Measurements from ENCODE around the gene RAD51AP2. TPM values are rescaled to one million over a fixed set of nuclear protein-coding genes. Genes with fewer than 3 reads are reported as not detected.
A peak's percentile ranks its signal among the peaks of the same experiment; 100 is the strongest.

Gene RAD51AP2
- total and polyA plus RNA-seq, 10 of the 15 experiments (the other 5 are each of a cell fraction or from before 2014, with no cell fraction given), result under 0.01 to 0.02 TPM; not detected in 8

GRCh38 chr2:17476830-17477229, 41.4 kb downstream of the RAD51AP2 start:
- Histone ChIP-seq H2AFZ (ENCODE audit: control insufficient read depth, low read depth, low read length) (no peak overlapping the region), H3K4me2 (ENCODE audit: control insufficient read depth, insufficient read depth) (no peak overlapping the region), H3K36me3 (ENCODE audit: control insufficient read depth in 2 of 2, insufficient read depth in 2 of 2, low read length in 1 of 2) (no peaks in the 10 kb centered on the region), H3K79me2 (ENCODE audit: control insufficient read depth, insufficient read depth, low read length) (no peaks in the 10 kb centered on the region), H3K27ac (ENCODE audit: control insufficient read depth, insufficient read depth) (no peak overlapping the region), H3K9me3 (replicated peaks; ENCODE audit: control insufficient read depth, insufficient read depth, low read length) (no peaks in the 10 kb centered on the region), H3K4me3 (no peak overlapping the region), H4K20me1 (ENCODE audit: control insufficient read depth, insufficient read depth) (no peaks in the 10 kb centered on the region), H3K9ac (ENCODE audit: control insufficient read depth, insufficient read depth, low read length) (no peak overlapping the region), H3K4me1 (ENCODE audit: control insufficient read depth, insufficient read depth, low read length) (no peaks in the 10 kb centered on the region), H3K27me3 (replicated peaks in 1 of 2; ENCODE audit: control insufficient read depth in 2 of 2, insufficient read depth in 2 of 2, low read length in 1 of 2) (no peaks in the 10 kb centered on the region; a peak in 1 of 4 replicates)
- POLR2A ChIA-PET, result no interaction called here
- no peak for TF ChIP-seq RUNX3 (IDR thresholded peaks at IDR 0.05; ENCODE audit: low read length)
- TF ChIP-seq IRF5 (IDR thresholded peaks at IDR 0.05; ENCODE audit: borderline replicate concordance), result no peak
- no peak for TF ChIP-seq CEBPB (IDR thresholded peaks at IDR 0.05; ENCODE audit: borderline replicate concordance in 1 of 2, low read depth in 2 of 2, low read length in 2 of 2)
- SMC1A ChIA-PET (ENCODE audit: uncharacterized antibody, unreplicated experiment), result no interaction called here
- DNase-seq (ENCODE audit: low read depth, low spot score) (no peak), FAIRE-seq (no peak), ATAC-seq (no peak)
- WGBS (ENCODE audit: insufficient coverage, insufficient replicate concordance, low lambda C conversion rate, missing lambda C conversion rate), result 16% methylated on average over 2 of the region's 2 CpGs
- intact Hi-C loops (cut with micrococcal nuclease; ENCODE audit: unreplicated experiment), result loop anchor here (5.0 kb wide), 1 partner anchor 95 kb away; no protein-coding TSS in a partner anchor
- RAD21 ChIA-PET (ENCODE audit: unreplicated experiment), result no interaction called here
- no TSS peak for BruUV-seq (replicated peaks)
- in situ Hi-C loops (cut with MboI), result loop anchor here (5.0 kb wide), 1 partner anchor 190 kb away; no protein-coding TSS in a partner anchor
- CTCF ChIA-PET, result no interaction called here

DNA sequence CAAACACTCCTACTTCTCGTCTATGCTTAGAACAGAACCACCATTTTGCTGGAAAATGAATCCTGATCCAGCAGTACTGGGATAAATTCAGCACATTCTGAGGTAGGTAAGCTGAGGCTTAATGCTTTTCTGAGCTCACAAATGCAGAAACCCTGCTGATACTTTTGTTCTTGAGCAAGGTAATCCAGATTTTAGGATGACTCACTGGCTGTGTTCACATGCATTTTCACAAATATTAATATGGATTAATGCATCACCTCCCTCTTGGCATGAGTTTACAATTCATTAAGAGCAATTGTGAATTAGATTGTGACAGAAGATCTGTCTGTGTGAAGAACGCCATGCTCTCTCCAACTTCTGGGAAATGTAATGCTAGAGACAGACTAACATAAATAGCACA, 42.2 kb downstream of the RAD51AP2 start:
- no peak overlapping the region for H3K27ac ChIP-seq (ENCODE audit: control insufficient read depth, insufficient read depth)
- in situ Hi-C loops (cut with MboI), result loop anchor here (5.0 kb wide), 1 partner anchor 191 kb away; no protein-coding TSS in a partner anchor
- no peaks in the 10 kb centered on the region; a peak in 1 of 4 replicates for H3K27me3 ChIP-seq (replicated peaks in 1 of 2; ENCODE audit: control insufficient read depth in 2 of 2, insufficient read depth in 2 of 2, low read length in 1 of 2)
- no peaks in the 10 kb centered on the region for H3K9me3 ChIP-seq (replicated peaks; ENCODE audit: control insufficient read depth, insufficient read depth, low read length)
- SMC1A ChIA-PET (ENCODE audit: uncharacterized antibody, unreplicated experiment), result no interaction called here
- CTCF ChIA-PET, result no interaction called here
- RAD21 ChIA-PET (ENCODE audit: unreplicated experiment), result no interaction called here
- BruUV-seq (replicated peaks), result no TSS peak
- ATAC-seq, result no peak
- DNase-seq (ENCODE audit: low read depth, low spot score), result no peak
- 16% methylated on average over 2 of the region's 2 CpGs for WGBS (ENCODE audit: insufficient coverage, insufficient replicate concordance, low lambda C conversion rate, missing lambda C conversion rate)
- no peaks in the 10 kb centered on the region for H3K4me1 ChIP-seq (ENCODE audit: control insufficient read depth, insufficient read depth, low read length)
- no peak overlapping the region for H3K4me3 ChIP-seq
- intact Hi-C loops (cut with micrococcal nuclease; ENCODE audit: unreplicated experiment), result loop anchor here (5.0 kb wide), 1 partner anchor 96 kb away; no protein-coding TSS in a partner anchor
- H2AFZ ChIP-seq (ENCODE audit: control insufficient read depth, low read depth, low read length), result no peak overlapping the region
- no peaks in the 10 kb centered on the region for H4K20me1 ChIP-seq (ENCODE audit: control insufficient read depth, insufficient read depth)
- POLR2A ChIA-PET, result no interaction called here
- no peak overlapping the region for H3K9ac ChIP-seq (ENCODE audit: control insufficient read depth, insufficient read depth, low read length)
- no peak overlapping the region for H3K4me2 ChIP-seq (ENCODE audit: control insufficient read depth, insufficient read depth)
- H3K36me3 ChIP-seq (ENCODE audit: control insufficient read depth in 2 of 2, insufficient read depth in 2 of 2, low read length in 1 of 2), result no peaks in the 10 kb centered on the region
- peak; percentile 31 for FAIRE-seq
- no peaks in the 10 kb centered on the region for H3K79me2 ChIP-seq (ENCODE audit: control insufficient read depth, insufficient read depth, low read length)
- TF ChIP-seq NFYB (IDR thresholded peaks at IDR 0.05; ENCODE audit: insufficient read depth, low read depth, low read length) (no peak), ESRRA (IDR thresholded peaks at IDR 0.05; ENCODE audit: low read length) (no peak), CBX3 (IDR thresholded peaks at IDR 0.05; ENCODE audit: borderline replicate concordance, low read depth) (no peak), ZBED1 (IDR thresholded peaks at IDR 0.05; ENCODE audit: borderline replicate concordance) (no peak), IKZF2 (IDR thresholded peaks at IDR 0.05) (no peak), MEF2B (IDR thresholded peaks at IDR 0.05; ENCODE audit: partially characterized antibody, poor library complexity, severe bottlenecking) (no peak), SRF (IDR thresholded peaks at IDR 0.05; ENCODE audit: low read depth in 2 of 2, low read length in 2 of 2) (no peak), RFX5 (IDR thresholded peaks at IDR 0.05; ENCODE audit: low read depth, low read length) (no peak), SP1 (IDR thresholded peaks at IDR 0.05; ENCODE audit: low read depth, low read length) (no peak), NR2F1 (conservative IDR thresholded peaks at IDR 0.05) (no peak), ATF2 (IDR thresholded peaks at IDR 0.05; ENCODE audit: low read length) (no peak)
- TF ChIP-seq, protein P1, sequence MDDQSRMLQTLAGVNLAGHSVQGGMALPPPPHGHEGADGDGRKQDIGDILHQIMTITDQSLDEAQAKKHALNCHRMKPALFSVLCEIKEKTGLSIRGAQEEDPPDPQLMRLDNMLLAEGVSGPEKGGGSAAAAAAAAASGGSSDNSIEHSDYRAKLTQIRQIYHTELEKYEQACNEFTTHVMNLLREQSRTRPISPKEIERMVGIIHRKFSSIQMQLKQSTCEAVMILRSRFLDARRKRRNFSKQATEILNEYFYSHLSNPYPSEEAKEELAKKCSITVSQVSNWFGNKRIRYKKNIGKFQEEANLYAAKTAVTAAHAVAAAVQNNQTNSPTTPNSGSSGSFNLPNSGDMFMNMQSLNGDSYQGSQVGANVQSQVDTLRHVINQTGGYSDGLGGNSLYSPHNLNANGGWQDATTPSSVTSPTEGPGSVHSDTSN (IDR thresholded peaks at IDR 0.05; ENCODE audit: insufficient replicate concordance, low read depth, low read length), result no peak
